Activated CD4-positive, alpha-beta T cell treated with anti-CD3 and anti-CD28 coated beads for 24 hours (primary cell): ENCODE data around the gene B4GALNT4.
A peak's percentile ranks its signal among the peaks of the same experiment; 100 is the strongest.
"Not testable (repeated sequence)": the region's sequence is repeated elsewhere in the genome, so short reads cannot be mapped to it uniquely, and the experiment has no call there.

ENCODE experiments used
- DNase-seq, 2 donors: peaks; one replicate each; pipeline ENCODE4 v3.0.0-alpha.2; 2020; ENCODE audit warnings: low read depth in 2 of 2

B4GALNT4 gene

GRCh38 chr11:369336-370018, at the start of gene B4GALNT4:
Gene B4GALNT4, plus strand, starts transcription at chr11:369499. Its CDS starts 305 bp downstream, at chr11:369804.
- peak in 1 of 2 donors; percentile 25 for DNase-seq

DNA sequence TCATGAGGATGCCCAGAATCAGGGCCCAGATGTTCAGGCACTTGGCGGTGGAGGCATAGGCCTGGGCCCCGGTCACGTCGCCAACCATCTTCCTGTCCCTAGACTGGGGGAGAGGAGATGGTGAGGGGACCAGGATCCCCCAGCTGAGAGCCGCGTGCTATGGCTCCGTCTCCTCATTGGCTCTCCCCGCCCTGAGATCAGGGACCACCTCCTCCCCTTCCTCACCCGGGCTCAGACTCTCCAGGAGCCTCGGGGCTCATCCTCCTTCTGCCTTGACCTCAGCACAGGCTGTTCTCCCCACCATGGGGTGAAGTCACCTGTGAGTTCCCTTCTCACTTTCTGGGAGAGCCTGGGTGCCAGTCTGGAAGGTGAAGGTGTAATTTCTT, 49.4 kb upstream of the B4GALNT4 start:
- not testable (repeated sequence) for DNase-seq

- no peak for DNase-seq
Measured at GRCh38 chr11:324156-324555, 45.1 kb upstream of the B4GALNT4 start.

- not testable (repeated sequence) for DNase-seq
Measured at GRCh38 chr11:324593-325517, 44.4 kb upstream of the B4GALNT4 start.

DNA sequence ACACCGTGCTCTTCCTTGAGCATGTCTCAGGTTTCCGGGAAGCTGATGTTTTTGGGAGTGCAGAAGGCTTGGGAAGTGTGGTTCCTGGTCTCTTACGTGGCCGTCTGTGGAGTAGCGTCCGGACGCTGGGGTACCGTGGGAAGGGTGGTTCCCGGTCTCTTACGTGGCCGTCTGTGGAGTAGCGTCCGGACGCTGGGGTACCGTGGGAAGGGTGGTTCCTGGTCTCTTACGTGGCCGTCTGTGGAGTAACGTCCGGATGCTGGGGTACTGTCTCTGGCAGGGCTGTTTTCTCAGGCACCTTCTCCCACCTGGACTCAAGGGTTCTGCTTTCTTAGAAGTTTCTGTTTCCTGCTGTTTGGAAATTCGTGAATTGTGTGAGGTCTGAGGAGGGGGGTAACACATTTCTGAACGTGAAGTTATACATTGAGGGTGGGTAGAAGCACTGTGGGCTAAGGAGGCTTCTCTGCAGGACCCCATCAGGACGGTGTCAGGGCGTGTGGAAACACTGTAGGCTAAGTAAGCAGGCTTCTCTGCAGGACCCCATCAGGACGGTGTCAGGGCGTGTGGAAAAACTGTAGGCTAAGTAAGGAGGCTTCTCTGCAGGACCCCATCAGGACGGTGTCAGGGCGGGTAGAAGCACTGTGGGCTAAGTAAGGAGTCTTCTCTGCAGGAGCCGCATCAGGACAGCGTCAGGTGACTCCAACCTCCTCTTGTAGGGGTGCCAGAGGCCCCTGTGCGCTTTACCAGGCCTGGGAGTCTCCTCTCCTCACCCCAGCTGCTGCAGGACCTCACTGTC, 43.3 kb upstream of the B4GALNT4 start:
- DNase-seq, result no peak

GRCh38 chr11:326592-326841, 42.8 kb upstream of the B4GALNT4 start:
- DNase-seq, result no peak

- DNase-seq, result peak in 1 of 2 donors; percentile 57
Measured at GRCh38 chr11:326842-327580, 42.3 kb upstream of the B4GALNT4 start.

DNA sequence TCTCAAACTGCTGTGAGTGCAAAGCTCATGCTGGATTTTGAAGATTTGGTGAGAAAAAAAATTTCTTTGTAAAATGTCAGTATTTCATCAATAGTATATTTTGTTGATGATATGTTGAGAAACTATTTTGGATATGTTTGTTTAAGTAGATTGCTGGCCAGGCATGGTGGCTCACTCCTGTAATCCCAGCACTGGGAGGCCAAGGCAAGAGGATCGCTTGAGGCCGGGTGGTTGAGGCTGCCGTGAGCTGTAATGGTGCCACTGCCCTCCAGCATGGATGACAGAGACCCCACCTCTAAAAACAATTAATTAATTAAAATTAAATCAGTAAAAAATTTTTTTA, 41.7 kb upstream of the B4GALNT4 start:
- no peak for DNase-seq

- no peak for DNase-seq
Measured at GRCh38 chr11:328012-328411, 41.3 kb upstream of the B4GALNT4 start.

- not testable (repeated sequence) for DNase-seq
Measured at GRCh38 chr11:328516-329100, 40.7 kb upstream of the B4GALNT4 start.

- DNase-seq, result no peak
Measured at GRCh38 chr11:329886-330253, 39.4 kb upstream of the B4GALNT4 start.

DNA sequence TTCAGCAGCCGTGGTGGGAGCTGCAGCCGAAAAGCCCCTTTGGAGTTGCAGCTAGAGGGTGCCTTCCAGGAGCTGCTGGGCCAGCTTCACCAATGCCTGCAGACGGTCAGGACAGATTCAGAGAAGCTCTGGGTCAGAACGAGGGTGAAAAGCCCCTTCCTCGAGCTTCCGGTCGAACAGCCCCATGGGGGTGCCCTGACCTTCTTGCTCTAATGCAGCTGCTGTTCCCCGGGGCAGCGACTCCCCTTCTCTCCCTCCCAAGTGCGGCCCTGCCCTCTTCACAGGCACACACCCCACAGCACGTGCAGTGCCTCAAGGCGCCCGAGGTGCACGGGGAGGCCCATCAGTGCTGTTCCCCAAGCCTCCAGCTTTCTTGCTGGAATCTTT, 39.0 kb upstream of the B4GALNT4 start:
- no peak for DNase-seq

GRCh38 chr11:330694-331357, 38.5 kb upstream of the B4GALNT4 start:
- DNase-seq, result no peak

DNA sequence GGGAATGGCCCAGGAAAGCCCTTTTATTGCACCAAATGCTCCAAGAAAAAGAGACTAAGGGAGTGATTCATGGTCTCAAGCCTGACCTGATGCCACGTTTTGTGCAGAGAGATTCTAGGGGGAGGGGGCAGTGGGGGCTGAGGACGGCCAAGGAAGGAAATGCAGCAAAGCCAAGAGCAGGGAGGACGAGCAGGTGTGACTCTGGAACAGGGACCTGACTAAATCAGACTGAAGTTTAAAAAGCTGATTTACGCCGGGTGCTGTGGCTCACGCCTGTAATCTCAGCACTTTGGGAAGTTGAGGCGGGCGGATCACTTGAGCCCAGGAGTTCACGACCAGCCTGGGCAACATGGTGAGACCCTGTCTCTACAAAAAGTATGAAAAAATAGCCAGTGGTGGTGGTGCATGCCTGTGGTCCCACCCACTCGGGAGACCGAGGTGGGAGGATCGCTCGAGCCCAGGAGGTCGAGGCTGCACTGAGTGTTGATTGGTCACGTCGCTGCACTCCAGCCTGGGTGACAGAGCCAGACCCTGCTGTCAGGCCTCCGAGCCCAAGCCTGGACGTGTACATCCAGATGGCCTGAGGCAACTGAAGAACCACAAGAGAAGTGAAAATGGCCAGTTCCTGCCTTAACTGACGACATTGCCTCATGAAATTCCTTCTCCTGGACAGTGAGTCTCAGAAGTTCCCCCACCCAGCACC, 37.8 kb upstream of the B4GALNT4 start:
- DNase-seq, result no peak

GRCh38 chr11:332651-333480, 36.4 kb upstream of the B4GALNT4 start:
- DNase-seq, result no peak

- not testable (repeated sequence) for DNase-seq
Measured at GRCh38 chr11:333616-334263, 35.6 kb upstream of the B4GALNT4 start.

GRCh38 chr11:334264-334994, 34.9 kb upstream of the B4GALNT4 start:
- no peak for DNase-seq
